ENCODE results near the gene CYP26A1.
A peak's percentile ranks its signal among the peaks of the same experiment; 100 is the strongest.

- TF ChIP-seq RAD21 (IDR thresholded peaks at IDR 0.05) (no peak), RXRA (IDR thresholded peaks at IDR 0.05) (no peak), CTCF (IDR thresholded peaks at IDR 0.05; ENCODE audit: low read depth, low read length, missing input control) (no peak), JUND (IDR thresholded peaks at IDR 0.05) (no peak), SP1 (IDR thresholded peaks at IDR 0.05) (no peak), ATF3 (IDR thresholded peaks at IDR 0.05) (no peak), TAF1 (conservative IDR thresholded peaks at IDR 0.05) (peak; percentile 5), REST (IDR thresholded peaks at IDR 0.05) (peak; percentile 11), NR2F2 (IDR thresholded peaks at IDR 0.05) (no peak)
- TF ChIP-seq, protein P1, sequence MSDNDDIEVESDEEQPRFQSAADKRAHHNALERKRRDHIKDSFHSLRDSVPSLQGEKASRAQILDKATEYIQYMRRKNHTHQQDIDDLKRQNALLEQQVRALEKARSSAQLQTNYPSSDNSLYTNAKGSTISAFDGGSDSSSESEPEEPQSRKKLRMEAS (IDR thresholded peaks at IDR 0.05) = no peak
These were observed 1.4 kb upstream of the CYP26A1 start for GRCh38 chr10:93072225-93072712.

Measured in liver (tissue), 3 donors.